Measurements from ENCODE around the gene ADA.

- TF ChIP-seq CTCF (conservative IDR thresholded peaks at IDR 0.05; ENCODE audit: low read length) (no peak), EZH2phosphoT487 (IDR thresholded peaks at IDR 0.05; ENCODE audit: borderline replicate concordance, low read depth, low read length) (no peak)
These were observed 64.2 kb downstream of the ADA start for GRCh38 chr20:44587035-44587980.

All from OCI-LY7 (cell line).